Lower lobe of right lung (tissue), 2 donors: ENCODE measurements around the gene ALDH2. TPM values are rescaled to one million over a fixed set of nuclear protein-coding genes. Genes with fewer than 3 reads are reported as not detected.

Source experiments
- ATAC-seq, 2 donors: fragments of 200-7000 bp; cut with Tn5 transposase; one replicate each; pipeline ENCODE4 v1.9.1; 2020 to 2022; ENCODE audit warnings: mild to moderate bottlenecking in 2 of 2, moderate library complexity in 2 of 2
- DNase-seq: peaks from one replicate; pipeline ENCODE4 v3.0.0-alpha.2; 2020
- H3K27ac ChIP-seq: fragments of 200-600 bp; one replicate; pipeline ENCODE4 v1.8.0; 2022
- H3K27me3 ChIP-seq: fragments of 200-600 bp; one replicate; pipeline ENCODE4 v1.8.0; 2022; ENCODE audit warnings: low read depth
- H3K36me3 ChIP-seq: fragments of 200-600 bp; one replicate; pipeline ENCODE4 v1.8.0; 2022; ENCODE audit warnings: mild to moderate bottlenecking
- H3K4me1 ChIP-seq: fragments of 200-600 bp; one replicate; pipeline ENCODE4 v1.8.0; 2022
- H3K4me3 ChIP-seq: fragments of 200-600 bp; one replicate; pipeline ENCODE4 v1.8.0; 2022; ENCODE audit warnings: mild to moderate bottlenecking
- H3K9me3 ChIP-seq: fragments of 200-600 bp; one replicate; pipeline ENCODE4 v1.8.0; 2022
- intact Hi-C: fragments of 100-400 bp; cut with DNase I; formaldehyde crosslinking; loops from one replicate; pipeline ENCODE4 v1.11.0; 2022
- total RNA-seq: library from RNA; stranded (reverse); fragmentation: NEBNext Ultra II Directional; extraction: Animal tissue kit (Norgen Biotek cat#: 25700); gene quantifications from one replicate; pipeline ENCODE4 v1.2.1, GENCODE V29; 2021
- TF ChIP-seq, protein P1 (sequence below): fragments of 200-600 bp; IDR thresholded peaks from one replicate; pipeline ENCODE4 v1.8.0; 2022; ENCODE audit warnings: antibody characterized with exemption, mild to moderate bottlenecking
- donor health status: DM: no; HTN: yes; CAD: no; lungs with severe emphysema.

Gene ALDH2
- total RNA-seq, 1 donor from 2014 or later: 499 TPM

GRCh38 chr12:111756196-111756595, 10.5 kb upstream of the ALDH2 start:
- H3K27ac ChIP-seq: no peak overlapping the region
- DNase-seq: no peak
- intact Hi-C loops: no loop called here

GRCh38 chr12:111756681-111757080, 10.1 kb upstream of the ALDH2 start:
- H3K4me1 ChIP-seq: peaks cover 28% of the 10 kb centered on the region
- intact Hi-C loops: no loop called here
- H3K27ac ChIP-seq: no peak overlapping the region
- peaks cover 26% of the 10 kb centered on the region for H3K36me3 ChIP-seq
- H3K27me3 ChIP-seq: no peaks in the 10 kb centered on the region
- TF ChIP-seq, protein P1, sequence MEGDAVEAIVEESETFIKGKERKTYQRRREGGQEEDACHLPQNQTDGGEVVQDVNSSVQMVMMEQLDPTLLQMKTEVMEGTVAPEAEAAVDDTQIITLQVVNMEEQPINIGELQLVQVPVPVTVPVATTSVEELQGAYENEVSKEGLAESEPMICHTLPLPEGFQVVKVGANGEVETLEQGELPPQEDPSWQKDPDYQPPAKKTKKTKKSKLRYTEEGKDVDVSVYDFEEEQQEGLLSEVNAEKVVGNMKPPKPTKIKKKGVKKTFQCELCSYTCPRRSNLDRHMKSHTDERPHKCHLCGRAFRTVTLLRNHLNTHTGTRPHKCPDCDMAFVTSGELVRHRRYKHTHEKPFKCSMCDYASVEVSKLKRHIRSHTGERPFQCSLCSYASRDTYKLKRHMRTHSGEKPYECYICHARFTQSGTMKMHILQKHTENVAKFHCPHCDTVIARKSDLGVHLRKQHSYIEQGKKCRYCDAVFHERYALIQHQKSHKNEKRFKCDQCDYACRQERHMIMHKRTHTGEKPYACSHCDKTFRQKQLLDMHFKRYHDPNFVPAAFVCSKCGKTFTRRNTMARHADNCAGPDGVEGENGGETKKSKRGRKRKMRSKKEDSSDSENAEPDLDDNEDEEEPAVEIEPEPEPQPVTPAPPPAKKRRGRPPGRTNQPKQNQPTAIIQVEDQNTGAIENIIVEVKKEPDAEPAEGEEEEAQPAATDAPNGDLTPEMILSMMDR: no peak
- no peak for DNase-seq
- H3K9me3 ChIP-seq: no peaks in the 10 kb centered on the region
- ATAC-seq: no peak
- no peak overlapping the region for H3K4me3 ChIP-seq

More at GRCh38 chr12:111756196-111756595, 10.5 kb upstream of the ALDH2 start:
- Histone ChIP-seq H3K4me3 (no peak overlapping the region), H3K36me3 (peaks cover 30% of the 10 kb centered on the region), H3K27me3 (no peaks in the 10 kb centered on the region), H3K9me3 (no peaks in the 10 kb centered on the region), H3K4me1 (peaks cover 28% of the 10 kb centered on the region)
- TF ChIP-seq, protein P1: no peak
- no peak for ATAC-seq

GRCh38 chr12:111757361-111758119, 9.2 kb upstream of the ALDH2 start:
- DNase-seq (peak; percentile 76), ATAC-seq (peak; percentile 52 to 69)
- Histone ChIP-seq H3K27me3 (no peaks in the 10 kb centered on the region), H3K27ac (peak overlapping the region; percentile 76), H3K4me3 (no peak overlapping the region), H3K36me3 (peaks cover 26% of the 10 kb centered on the region), H3K4me1 (peaks cover 28% of the 10 kb centered on the region), H3K9me3 (no peaks in the 10 kb centered on the region)
- TF ChIP-seq, protein P1: no peak
- intact Hi-C loops: no loop called here

GRCh38 chr12:111758120-111758561, 8.6 kb upstream of the ALDH2 start:
- DNase-seq (peak; percentile 68), ATAC-seq (peak; percentile 38 to 70)
- Histone ChIP-seq H3K4me3 (no peak overlapping the region), H3K4me1 (peaks cover 28% of the 10 kb centered on the region), H3K27me3 (no peaks in the 10 kb centered on the region), H3K36me3 (peaks cover 26% of the 10 kb centered on the region), H3K9me3 (no peaks in the 10 kb centered on the region), H3K27ac (peak overlapping the region; percentile 76)
- intact Hi-C loops: no loop called here
- TF ChIP-seq, protein P1: no peak

- H3K27me3 ChIP-seq: no peaks in the 10 kb centered on the region
- ATAC-seq (no peak), DNase-seq (no peak)
- intact Hi-C loops: no loop called here
- H3K4me1 ChIP-seq: peaks cover 28% of the 10 kb centered on the region
- H3K27ac ChIP-seq: no peak overlapping the region
- H3K9me3 ChIP-seq: no peaks in the 10 kb centered on the region
- TF ChIP-seq, protein P1: no peak
- H3K4me3 ChIP-seq: no peak overlapping the region
- peaks cover 21% of the 10 kb centered on the region for H3K36me3 ChIP-seq
Measured at GRCh38 chr12:111759271-111759670, 7.5 kb upstream of the ALDH2 start.
